GM18868 (cell line): ENCODE measurements around the gene ADAMTSL3.
"Not testable (repeated sequence)": the region's sequence is repeated elsewhere in the genome, so short reads cannot be mapped to it uniquely, and the experiment has no call there.

Experiments
- ATAC-seq: cut with Tn5 transposase; IDR thresholded peaks from one replicate; pipeline ENCODE4 v1.9.1; 2021; ENCODE audit warnings: mild to moderate bottlenecking, moderate library complexity; ENCODE audit not compliant: unreplicated experiment

The ADAMTSL3 gene

GRCh38 chr15:83695901-83696425, 42.0 kb downstream of the ADAMTSL3 start:
- no peak for ATAC-seq

- ATAC-seq, result no peak
Measured at GRCh38 chr15:83697716-83698115, 43.8 kb downstream of the ADAMTSL3 start.

- no peak for ATAC-seq
Measured at GRCh38 chr15:83698294-83698693, 44.4 kb downstream of the ADAMTSL3 start.

GRCh38 chr15:83699028-83699427, 45.1 kb downstream of the ADAMTSL3 start:
- no peak for ATAC-seq

- ATAC-seq, result no peak
Measured at GRCh38 chr15:83700082-83700481, 46.2 kb downstream of the ADAMTSL3 start.

- not testable (repeated sequence) for ATAC-seq
Measured at GRCh38 chr15:83702314-83702713, 48.4 kb downstream of the ADAMTSL3 start.

- no peak for ATAC-seq
Measured at GRCh38 chr15:83708328-83708727, 54.4 kb downstream of the ADAMTSL3 start.

GRCh38 chr15:83709241-83709640, 55.3 kb downstream of the ADAMTSL3 start:
- no peak for ATAC-seq

- ATAC-seq, result no peak
Measured at GRCh38 chr15:83709811-83710210, 55.9 kb downstream of the ADAMTSL3 start.

- no peak for ATAC-seq
Measured at GRCh38 chr15:83710452-83710851, 56.5 kb downstream of the ADAMTSL3 start.

GRCh38 chr15:83711236-83711635, 57.3 kb downstream of the ADAMTSL3 start:
- ATAC-seq, result no peak

GRCh38 chr15:83713242-83713641, 59.3 kb downstream of the ADAMTSL3 start:
- no peak for ATAC-seq

GRCh38 chr15:83714939-83715628, 61.2 kb downstream of the ADAMTSL3 start:
- no peak for ATAC-seq

- no peak for ATAC-seq
Measured at GRCh38 chr15:83716605-83717004, 62.7 kb downstream of the ADAMTSL3 start.

GRCh38 chr15:83717010-83717409, 63.1 kb downstream of the ADAMTSL3 start:
- no peak for ATAC-seq

- no peak for ATAC-seq
Measured at GRCh38 chr15:83720468-83720867, 66.5 kb downstream of the ADAMTSL3 start.

- ATAC-seq, result no peak
Measured at GRCh38 chr15:83721031-83721430, 67.1 kb downstream of the ADAMTSL3 start.

- no peak for ATAC-seq
Measured at GRCh38 chr15:83721981-83722380, 68.1 kb downstream of the ADAMTSL3 start.

GRCh38 chr15:83723216-83723615, 69.3 kb downstream of the ADAMTSL3 start:
- ATAC-seq, result no peak

GRCh38 chr15:83732196-83732595, 78.3 kb downstream of the ADAMTSL3 start:
- ATAC-seq, result no peak

- no peak for ATAC-seq
Measured at GRCh38 chr15:83732770-83733169, 78.8 kb downstream of the ADAMTSL3 start.

GRCh38 chr15:83733206-83733605, 79.3 kb downstream of the ADAMTSL3 start:
- ATAC-seq, result no peak

- ATAC-seq, result no peak
Measured at GRCh38 chr15:83733691-83734090, 79.8 kb downstream of the ADAMTSL3 start.
